ENCODE data around the gene TCN2. TPM values are rescaled to one million over a fixed set of nuclear protein-coding genes. Genes with fewer than 3 reads are reported as not detected.

TCN2 gene
- total and polyA plus RNA-seq, 4 donors = 6.7 to 14.1 (median 13.0) TPM

DNA sequence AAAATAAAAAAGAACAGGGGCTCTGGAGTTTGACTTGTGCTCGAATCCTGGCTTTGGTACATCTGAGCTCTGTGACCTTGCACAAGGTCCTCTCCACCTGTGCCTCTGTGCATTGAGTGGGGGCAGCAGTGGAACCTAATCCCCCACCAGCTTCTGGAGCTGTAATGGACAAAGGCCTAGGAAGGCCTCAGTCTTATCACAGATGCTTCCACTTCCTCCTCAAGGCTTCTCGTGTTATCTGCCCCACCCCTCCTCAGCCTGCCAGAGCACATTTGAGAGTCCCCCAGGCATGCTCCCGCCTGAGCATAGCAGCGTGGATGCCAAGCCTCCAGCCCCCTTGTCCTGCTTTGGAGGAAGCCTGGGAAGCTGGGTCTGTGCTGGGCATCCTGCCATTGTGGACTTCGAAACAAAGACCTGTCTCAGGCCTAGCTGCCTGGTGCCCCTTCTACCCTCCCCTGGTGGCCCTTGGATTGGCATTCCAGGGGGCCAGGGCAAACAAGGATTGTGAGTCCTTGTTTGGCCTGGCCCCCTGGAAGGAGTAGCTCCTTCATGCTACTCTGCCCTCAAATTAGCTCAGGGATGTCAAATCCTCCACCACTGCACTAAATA, 43.6 kb downstream of the TCN2 start:
- no peak for DNase-seq (ENCODE audit: low spot score)
- 73% methylated on average over 5 of the region's 5 CpGs for WGBS

DNA sequence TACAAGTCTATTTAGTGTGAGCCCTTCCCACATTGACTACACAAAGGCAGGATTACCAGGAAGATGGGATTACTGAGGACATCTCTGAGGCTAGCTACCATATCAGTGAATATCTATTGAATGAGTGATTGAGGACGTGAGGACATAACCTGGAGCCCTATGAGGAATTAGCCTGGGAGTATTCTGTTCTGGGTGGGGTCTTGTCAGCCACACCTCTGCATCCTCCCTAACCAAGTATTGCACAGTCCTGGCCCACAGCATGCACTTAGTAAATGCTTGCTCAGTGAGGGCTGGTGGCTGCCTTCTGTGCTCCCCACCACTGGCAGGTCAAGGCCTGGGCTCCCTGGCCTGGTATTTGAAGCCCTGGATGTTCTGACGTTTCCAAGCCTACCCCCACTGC, 45.9 kb downstream of the TCN2 start:
- Histone ChIP-seq H3K27ac (ENCODE audit: low read depth in 1 of 2, low read length in 2 of 2) (no peak overlapping the region), H3K9ac (ENCODE audit: low read depth in 1 of 2, low read length in 2 of 2) (no peak overlapping the region), H3K9me3 (ENCODE audit: control insufficient read depth in 4 of 4, low read length in 3 of 4) (no peaks in the 10 kb centered on the region), H3K36me3 (ENCODE audit: control insufficient read depth in 4 of 4, insufficient read depth in 3 of 4, low read depth in 1 of 4, low read length in 3 of 4) (no peaks in the 10 kb centered on the region), H3K4me3 (ENCODE audit: low read depth in 1 of 3, low read length in 3 of 3) (no peak overlapping the region), H3K27me3 (ENCODE audit: control insufficient read depth in 4 of 4, insufficient read depth in 4 of 4, low read length in 3 of 4) (no peaks in the 10 kb centered on the region), H3K4me1 (ENCODE audit: control insufficient read depth in 4 of 4, insufficient read depth in 4 of 4, low read length in 3 of 4) (no peaks in the 10 kb centered on the region)
- DNase-seq (ENCODE audit: low spot score) = no peak
- 87% methylated on average over 2 of the region's 2 CpGs for WGBS
- TF ChIP-seq FOXA2 (IDR thresholded peaks at IDR 0.05) (no peak), JUND (IDR thresholded peaks at IDR 0.05) (no peak), GABPA (IDR thresholded peaks at IDR 0.05 in 1 of 2, conservative IDR thresholded peaks at IDR 0.05 in 1 of 2) (no peak), YY1 (IDR thresholded peaks at IDR 0.05) (no peak), RXRA (IDR thresholded peaks at IDR 0.05) (no peak)

More for the DNA sequence above, 43.6 kb downstream of the TCN2 start:
- Histone ChIP-seq H3K4me1 (ENCODE audit: control insufficient read depth in 4 of 4, insufficient read depth in 4 of 4, low read length in 3 of 4) (no peaks in the 10 kb centered on the region), H3K36me3 (ENCODE audit: control insufficient read depth in 4 of 4, insufficient read depth in 3 of 4, low read depth in 1 of 4, low read length in 3 of 4) (no peaks in the 10 kb centered on the region), H3K27me3 (ENCODE audit: control insufficient read depth in 4 of 4, insufficient read depth in 4 of 4, low read length in 3 of 4) (no peaks in the 10 kb centered on the region), H3K9ac (ENCODE audit: low read depth in 1 of 2, low read length in 2 of 2) (no peak overlapping the region), H3K27ac (ENCODE audit: low read depth in 1 of 2, low read length in 2 of 2) (no peak overlapping the region), H3K4me3 (ENCODE audit: low read depth in 1 of 3, low read length in 3 of 3) (no peak overlapping the region), H3K9me3 (ENCODE audit: control insufficient read depth in 4 of 4, low read length in 3 of 4) (no peaks in the 10 kb centered on the region)
- TF ChIP-seq, protein P1, sequence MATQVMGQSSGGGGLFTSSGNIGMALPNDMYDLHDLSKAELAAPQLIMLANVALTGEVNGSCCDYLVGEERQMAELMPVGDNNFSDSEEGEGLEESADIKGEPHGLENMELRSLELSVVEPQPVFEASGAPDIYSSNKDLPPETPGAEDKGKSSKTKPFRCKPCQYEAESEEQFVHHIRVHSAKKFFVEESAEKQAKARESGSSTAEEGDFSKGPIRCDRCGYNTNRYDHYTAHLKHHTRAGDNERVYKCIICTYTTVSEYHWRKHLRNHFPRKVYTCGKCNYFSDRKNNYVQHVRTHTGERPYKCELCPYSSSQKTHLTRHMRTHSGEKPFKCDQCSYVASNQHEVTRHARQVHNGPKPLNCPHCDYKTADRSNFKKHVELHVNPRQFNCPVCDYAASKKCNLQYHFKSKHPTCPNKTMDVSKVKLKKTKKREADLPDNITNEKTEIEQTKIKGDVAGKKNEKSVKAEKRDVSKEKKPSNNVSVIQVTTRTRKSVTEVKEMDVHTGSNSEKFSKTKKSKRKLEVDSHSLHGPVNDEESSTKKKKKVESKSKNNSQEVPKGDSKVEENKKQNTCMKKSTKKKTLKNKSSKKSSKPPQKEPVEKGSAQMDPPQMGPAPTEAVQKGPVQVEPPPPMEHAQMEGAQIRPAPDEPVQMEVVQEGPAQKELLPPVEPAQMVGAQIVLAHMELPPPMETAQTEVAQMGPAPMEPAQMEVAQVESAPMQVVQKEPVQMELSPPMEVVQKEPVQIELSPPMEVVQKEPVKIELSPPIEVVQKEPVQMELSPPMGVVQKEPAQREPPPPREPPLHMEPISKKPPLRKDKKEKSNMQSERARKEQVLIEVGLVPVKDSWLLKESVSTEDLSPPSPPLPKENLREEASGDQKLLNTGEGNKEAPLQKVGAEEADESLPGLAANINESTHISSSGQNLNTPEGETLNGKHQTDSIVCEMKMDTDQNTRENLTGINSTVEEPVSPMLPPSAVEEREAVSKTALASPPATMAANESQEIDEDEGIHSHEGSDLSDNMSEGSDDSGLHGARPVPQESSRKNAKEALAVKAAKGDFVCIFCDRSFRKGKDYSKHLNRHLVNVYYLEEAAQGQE (IDR thresholded peaks at IDR 0.05) = no peak
- TF ChIP-seq HNF4G (IDR thresholded peaks at IDR 0.05) = no peak
- TF ChIP-seq, protein P2, sequence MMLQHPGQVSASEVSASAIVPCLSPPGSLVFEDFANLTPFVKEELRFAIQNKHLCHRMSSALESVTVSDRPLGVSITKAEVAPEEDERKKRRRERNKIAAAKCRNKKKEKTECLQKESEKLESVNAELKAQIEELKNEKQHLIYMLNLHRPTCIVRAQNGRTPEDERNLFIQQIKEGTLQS (IDR thresholded peaks at IDR 0.05) = no peak
- no peak for TF ChIP-seq YY1 (IDR thresholded peaks at IDR 0.05)
- no peak for TF ChIP-seq RAD21 (IDR thresholded peaks at IDR 0.05)
- TF ChIP-seq FOXA2 (IDR thresholded peaks at IDR 0.05) = no peak
- no peak for TF ChIP-seq SP1 (IDR thresholded peaks at IDR 0.05)
- TF ChIP-seq, protein P3, sequence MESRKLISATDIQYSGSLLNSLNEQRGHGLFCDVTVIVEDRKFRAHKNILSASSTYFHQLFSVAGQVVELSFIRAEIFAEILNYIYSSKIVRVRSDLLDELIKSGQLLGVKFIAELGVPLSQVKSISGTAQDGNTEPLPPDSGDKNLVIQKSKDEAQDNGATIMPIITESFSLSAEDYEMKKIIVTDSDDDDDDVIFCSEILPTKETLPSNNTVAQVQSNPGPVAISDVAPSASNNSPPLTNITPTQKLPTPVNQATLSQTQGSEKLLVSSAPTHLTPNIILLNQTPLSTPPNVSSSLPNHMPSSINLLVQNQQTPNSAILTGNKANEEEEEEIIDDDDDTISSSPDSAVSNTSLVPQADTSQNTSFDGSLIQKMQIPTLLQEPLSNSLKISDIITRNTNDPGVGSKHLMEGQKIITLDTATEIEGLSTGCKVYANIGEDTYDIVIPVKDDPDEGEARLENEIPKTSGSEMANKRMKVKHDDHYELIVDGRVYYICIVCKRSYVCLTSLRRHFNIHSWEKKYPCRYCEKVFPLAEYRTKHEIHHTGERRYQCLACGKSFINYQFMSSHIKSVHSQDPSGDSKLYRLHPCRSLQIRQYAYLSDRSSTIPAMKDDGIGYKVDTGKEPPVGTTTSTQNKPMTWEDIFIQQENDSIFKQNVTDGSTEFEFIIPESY (IDR thresholded peaks at IDR 0.05) = no peak
- no peak for TF ChIP-seq FOXA1 (IDR thresholded peaks at IDR 0.05)

DNA sequence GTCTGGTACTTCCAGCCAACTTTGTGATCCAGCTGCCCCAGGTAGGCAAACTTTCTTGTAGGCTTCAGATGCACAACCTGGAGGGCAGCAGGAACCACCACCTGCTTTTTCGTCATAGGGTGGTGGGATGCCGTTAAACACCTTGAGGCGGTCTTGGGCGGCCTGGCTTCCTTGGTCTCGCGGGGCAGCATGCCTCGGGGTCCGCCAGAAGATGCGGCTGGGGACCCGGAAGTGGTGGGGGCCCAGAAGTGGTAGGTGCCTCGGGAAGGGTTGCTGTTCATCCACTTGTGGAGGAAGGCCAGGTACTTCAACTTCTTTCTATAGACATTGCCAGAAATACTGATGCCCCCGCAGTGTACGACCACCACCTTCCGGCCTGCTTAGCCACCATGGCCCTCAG, 47.4 kb downstream of the TCN2 start:
- H3K27ac ChIP-seq (ENCODE audit: low read depth in 1 of 2, low read length in 2 of 2) = no peak overlapping the region
- no peaks in the 10 kb centered on the region for H3K4me1 ChIP-seq (ENCODE audit: control insufficient read depth in 4 of 4, insufficient read depth in 4 of 4, low read length in 3 of 4)
- no peaks in the 10 kb centered on the region for H3K27me3 ChIP-seq (ENCODE audit: control insufficient read depth in 4 of 4, insufficient read depth in 4 of 4, low read length in 3 of 4)
- no peaks in the 10 kb centered on the region for H3K36me3 ChIP-seq (ENCODE audit: control insufficient read depth in 4 of 4, insufficient read depth in 3 of 4, low read depth in 1 of 4, low read length in 3 of 4)
- WGBS = 94% methylated on average over 14 of the region's 14 CpGs
- no peak for DNase-seq (ENCODE audit: low spot score)
- no peak overlapping the region for H3K9ac ChIP-seq (ENCODE audit: low read depth in 1 of 2, low read length in 2 of 2)
- H3K9me3 ChIP-seq (ENCODE audit: control insufficient read depth in 4 of 4, low read length in 3 of 4) = no peaks in the 10 kb centered on the region
- H3K4me3 ChIP-seq (ENCODE audit: low read depth in 1 of 3, low read length in 3 of 3) = no peak overlapping the region
- TF ChIP-seq, protein P4, sequence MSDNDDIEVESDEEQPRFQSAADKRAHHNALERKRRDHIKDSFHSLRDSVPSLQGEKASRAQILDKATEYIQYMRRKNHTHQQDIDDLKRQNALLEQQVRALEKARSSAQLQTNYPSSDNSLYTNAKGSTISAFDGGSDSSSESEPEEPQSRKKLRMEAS (IDR thresholded peaks at IDR 0.05) = no peak
- TF ChIP-seq YY1 (IDR thresholded peaks at IDR 0.05) = no peak
- TF ChIP-seq, protein P1 (IDR thresholded peaks at IDR 0.05) = no peak
- no peak for TF ChIP-seq HNF4A (conservative IDR thresholded peaks at IDR 0.05)
- no peak for TF ChIP-seq FOXA2 (IDR thresholded peaks at IDR 0.05)
- TF ChIP-seq EGR1 (IDR thresholded peaks at IDR 0.05; ENCODE audit: low read depth in 2 of 2) = no peak
- no peak for TF ChIP-seq RXRA (IDR thresholded peaks at IDR 0.05)
- TF ChIP-seq TAF1 (conservative IDR thresholded peaks at IDR 0.05) = no peak
- TF ChIP-seq JUND (IDR thresholded peaks at IDR 0.05) = no peak
- TF ChIP-seq GABPA (IDR thresholded peaks at IDR 0.05 in 1 of 2, conservative IDR thresholded peaks at IDR 0.05 in 1 of 2) = no peak
- TF ChIP-seq HNF4G (IDR thresholded peaks at IDR 0.05) = no peak
- TF ChIP-seq FOXA1 (IDR thresholded peaks at IDR 0.05) = no peak
- no peak for TF ChIP-seq NR2F2 (IDR thresholded peaks at IDR 0.05)

Data from liver (tissue), 9 donors.